K562 (cell line): ENCODE data around the gene HLA-F. TPM values are rescaled to one million over a fixed set of nuclear protein-coding genes. Genes with fewer than 3 reads are reported as not detected.

Source experiments
- ATF4 ChIP-seq: fragments of 450-650 bp; formaldehyde crosslinking; IDR thresholded peaks from 2 replicates; pipeline ENCODE4 v1.4.0; 2022; ENCODE audit warnings: mild to moderate bottlenecking, moderate library complexity
- HDAC1 ChIP-seq, 2 experiments: fragments of 450-650 bp; IDR thresholded peaks; 2 replicates each; pipeline ENCODE4 v1.6.1; 2016 to 2017; ENCODE audit warnings: inconsistent platforms in 1 of 2, mild to moderate bottlenecking in 1 of 2, moderate library complexity in 1 of 2
- HLTF ChIP-seq: fragments of 450-650 bp; IDR thresholded peaks from 2 replicates; pipeline ENCODE4 v1.6.1; 2016
- ILK ChIP-seq: fragments of 450-650 bp; IDR thresholded peaks from 2 replicates; pipeline ENCODE4 v1.6.1; 2016; ENCODE audit warnings: missing genetic modification characterization, low read depth, mild to moderate bottlenecking, missing compliant biosample characterization, moderate library complexity, borderline replicate concordance
- KDM1A ChIP-seq, 2 experiments: fragments of 450-650 bp; IDR thresholded peaks; 2 replicates each; pipeline ENCODE4 v1.6.1; 2016; ENCODE audit warnings: mild to moderate bottlenecking in 2 of 2
- POLR2AphosphoS5 ChIP-seq: IDR thresholded peaks from 2 replicates; pipeline ENCODE4 v1.6.1; 2011; ENCODE audit warnings: mild to moderate bottlenecking, low read depth, low read length, moderate library complexity; ENCODE audit not compliant: control insufficient read depth, insufficient read depth
- PRPF4 ChIP-seq: fragments of 200-400 bp; formaldehyde crosslinking; IDR thresholded peaks from one replicate; pipeline ENCODE4 v1.6.1; 2017; ENCODE audit warnings: low read length, low read depth, mild to moderate bottlenecking; ENCODE audit not compliant: insufficient read depth, poor library complexity, severe bottlenecking
- RCOR1 ChIP-seq, 2 experiments: IDR thresholded peaks; 2 replicates each; pipeline ENCODE4 v1.6.1; 2012; ENCODE audit warnings: low read depth in 2 of 2, low read length in 2 of 2, borderline replicate concordance in 1 of 2, improper control_type of control experiment in 1 of 2
- RFX7 ChIP-seq: fragments of 250-450 bp; sonication (Bioruptor Pico); IDR thresholded peaks from 2 replicates; pipeline ENCODE4 v1.5.1; 2021; ENCODE audit warnings: mild to moderate bottlenecking
- SP2 ChIP-seq: IDR thresholded peaks from 2 replicates; pipeline ENCODE4 v1.6.1; 2011; ENCODE audit warnings: mild to moderate bottlenecking, low read depth, low read length, moderate library complexity; ENCODE audit not compliant: poor library complexity, severe bottlenecking; ENCODE audit errors: extremely low read depth
- TAL1 ChIP-seq: fragments of 450-650 bp; IDR thresholded peaks from 2 replicates; pipeline ENCODE4 v1.6.1; 2016; ENCODE audit warnings: mild to moderate bottlenecking
- TCF7L2 ChIP-seq: fragments of 150-350 bp; IDR thresholded peaks from 2 replicates; pipeline ENCODE4 v1.6.1; 2016; ENCODE audit warnings: low read depth, mild to moderate bottlenecking, low read length, moderate library complexity
- XRCC3 ChIP-seq: fragments of 450-650 bp; IDR thresholded peaks from 2 replicates; pipeline ENCODE4 v1.6.1; 2017; ENCODE audit warnings: mild to moderate bottlenecking, moderate library complexity
- ZNF224 ChIP-seq: sonication (generic); formaldehyde crosslinking; IDR thresholded peaks from 2 replicates; pipeline ENCODE4 v1.8.0; 2022; ENCODE audit warnings: mild to moderate bottlenecking, missing genetic modification reagents
- ZNF583 ChIP-seq: fragments of 250-450 bp; sonication (Bioruptor Pico); IDR thresholded peaks from 2 replicates; pipeline ENCODE4 v1.4.0; 2020
- polyA plus RNA-seq, 8 experiments: library from polyadenylated mRNA; depleted of rRNA in 4 of 8; stranded (reverse) in 5 of 8; unstranded in 3 of 8; fragments of >200 nt; fragmentation: Nextera tagmentation in 2 of 8; fragmentation: Illumina TruSeq in 1 of 8; extraction: Ambion mirVana in 2 of 8; extraction: Trizol in 1 of 8; gene quantifications; 2 replicates each; pipeline versions ENCODE4 v1.2.1 to v1.2.3, GENCODE V29; 2011 to 2014; ENCODE audit warnings: inconsistent platforms in 1 of 8, missing spikeins in 1 of 8
- total RNA-seq, 7 experiments: library from RNA; depleted of rRNA in 6 of 7; stranded (reverse); fragments of >200 nt in 6 of 7; fragmentation: Illumina TruSeq in 2 of 7; extraction: Trizol in 2 of 7; gene quantifications; 2 replicates each; pipeline versions ENCODE4 v1.2.1 to v1.2.3, GENCODE V29; 2011 to 2021; ENCODE audit warnings: low replicate concordance in 1 of 7

The HLA-F gene
- total and polyA plus RNA-seq, 9 of the 15 experiments (the other 6 are each of a cell fraction or from before 2014, with no cell fraction given), result 0.40 to 0.76 (median 0.46) TPM; not detected in 6

DNA sequence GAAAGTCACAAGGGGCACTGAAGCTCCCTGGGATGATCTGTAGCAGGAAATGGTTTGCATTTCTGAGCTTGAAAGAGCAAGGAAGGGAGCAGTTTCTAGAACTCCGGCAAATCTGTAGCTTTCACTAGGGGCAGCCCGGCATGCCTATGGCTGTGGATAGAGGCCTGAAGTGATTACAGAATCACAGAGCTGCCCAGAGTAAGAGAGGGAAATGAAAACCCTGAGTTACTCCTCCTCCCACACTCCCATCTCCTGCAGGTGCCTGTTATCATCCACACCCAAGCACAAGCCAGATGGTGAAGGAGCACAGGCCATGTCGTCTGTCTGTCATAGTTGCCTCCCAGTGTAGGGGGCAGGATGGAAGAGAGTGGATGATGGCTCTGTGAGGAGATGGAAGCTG is 37.1 kb downstream of the HLA-F start (continued):
- TF ChIP-seq POLR2AphosphoS5 (0 out of 2 replicates have a peak, but pooled peaks have one; percentile 30), ATF4 (CRISPR knock-in tag) (no peak), TAL1 (peak; percentile 24; the same call in 1 of the 2 replicates), ILK (no peak), XRCC3 (no peak), ZNF583 (CRISPR knock-in tag) (no peak), HLTF (no peak), KDM1A (IDR thresholded peaks at IDR 0.05) (peak; percentile 90 to 91), PRPF4 (no peak), HDAC1 (IDR thresholded peaks at IDR 0.05) (peak in 1 of 2 experiments; percentile 53; a peak in 1 of 4 replicates), ZNF224 (CRISPR knock-in tag) (no peak), RCOR1 (IDR thresholded peaks at IDR 0.05; ENCODE audit: borderline replicate concordance in 1 of 2, low read depth in 2 of 2, low read length in 2 of 2) (peak in 1 of 2 experiments; percentile 68; a peak in 1 of 4 replicates), SP2 (no peak), RFX7 (no peak), TCF7L2 (no peak)
